Amygdala (tissue), 56 donors: ENCODE measurements around the gene NOL7.
A peak's percentile ranks its signal among the peaks of the same experiment; 100 is the strongest.

Source experiments
- DNase-seq, 56 donors: peaks; one replicate each; lab custom pipeline; 2025; lab: John Stamatoyannopoulos, UW

NOL7 gene

DNA sequence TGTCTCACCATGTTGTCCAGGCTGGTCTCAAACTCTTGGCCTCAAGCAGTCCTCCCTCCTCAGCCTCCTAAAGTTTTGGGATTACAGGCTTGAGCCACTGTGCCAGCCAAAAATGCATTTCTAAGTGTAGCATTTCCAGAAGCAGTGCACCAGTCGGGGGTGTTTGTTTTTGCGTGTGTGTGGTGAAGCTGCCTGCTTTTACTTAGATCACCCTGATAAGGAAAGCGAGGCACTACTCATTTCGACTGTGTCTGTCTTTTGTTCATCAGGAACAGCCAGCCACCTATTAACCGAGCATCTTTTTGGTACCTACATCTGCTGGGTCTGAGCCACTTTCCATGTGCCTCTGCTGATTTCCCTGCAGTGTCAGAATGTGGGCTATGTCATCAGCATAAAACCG lies 22.0 kb upstream of the NOL7 start:
- no peak for DNase-seq

DNA sequence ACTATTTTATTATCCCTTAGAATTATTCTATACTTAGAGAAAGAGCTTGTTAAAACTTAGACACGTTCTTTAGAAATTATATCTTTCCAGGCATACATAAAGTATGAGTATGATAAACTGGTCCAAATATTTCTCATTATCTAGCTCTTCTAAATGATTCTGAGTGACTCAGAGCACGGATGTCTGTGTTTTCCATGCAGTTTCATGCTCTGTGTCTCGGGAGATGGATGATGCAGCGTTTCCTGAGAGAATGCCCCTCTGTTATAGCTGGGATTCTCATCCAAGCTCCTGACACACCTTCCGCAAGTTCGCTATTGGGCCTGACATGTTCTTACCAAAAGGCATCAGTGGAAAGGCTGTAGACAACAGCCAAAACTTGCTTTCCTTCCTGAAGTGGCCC lies 21.4 kb upstream of the NOL7 start:
- DNase-seq = no peak

DNA sequence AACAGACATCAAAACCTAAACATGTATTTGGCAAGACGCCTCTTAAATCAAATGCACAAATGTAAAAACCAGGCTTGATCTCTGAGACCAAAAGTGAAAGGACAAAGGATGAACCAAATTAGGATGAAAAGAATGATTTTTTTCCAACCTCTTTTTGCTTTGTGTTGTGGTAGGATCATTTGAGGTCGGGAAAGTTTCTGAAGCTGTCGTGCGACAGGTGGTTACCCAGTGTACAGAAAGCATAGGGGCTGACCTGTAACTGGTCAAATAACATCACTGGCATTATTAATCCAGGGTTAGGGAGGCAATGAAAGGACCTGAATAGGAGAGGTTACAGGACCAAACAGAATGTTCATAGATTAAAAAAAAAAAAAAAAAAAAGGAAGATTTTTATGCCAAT lies 18.1 kb upstream of the NOL7 start:
- DNase-seq = no peak

GRCh38 chr6:13600036-13600435 lies 15.1 kb upstream of the NOL7 start:
- DNase-seq = no peak

- DNase-seq = no peak
Observed at GRCh38 chr6:13604135-13604534, 11.0 kb upstream of the NOL7 start.

GRCh38 chr6:13604546-13605416 lies 10.4 kb upstream of the NOL7 start:
- no peak for DNase-seq

GRCh38 chr6:13605634-13606033 lies 9.5 kb upstream of the NOL7 start:
- DNase-seq = no peak

DNA sequence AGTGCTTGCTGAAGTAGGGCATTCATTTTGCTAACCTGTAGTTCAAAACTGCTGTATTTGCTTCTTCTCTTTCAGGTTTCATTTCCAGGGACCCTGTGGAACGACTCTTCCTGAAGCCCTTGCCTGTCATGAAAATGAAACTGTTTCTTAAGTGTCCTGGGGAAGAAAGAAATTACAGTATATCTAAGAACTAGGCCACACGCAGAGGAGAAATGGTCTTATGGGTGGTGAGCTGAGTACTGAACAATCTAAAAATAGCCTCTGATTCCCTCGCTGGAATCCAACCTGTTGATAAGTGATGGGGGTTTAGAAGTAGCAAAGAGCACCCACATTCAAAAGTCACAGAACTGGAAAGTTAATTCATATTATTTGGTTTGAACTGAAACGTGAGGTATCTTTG lies 3.4 kb upstream of the NOL7 start:
- no peak for DNase-seq

DNA sequence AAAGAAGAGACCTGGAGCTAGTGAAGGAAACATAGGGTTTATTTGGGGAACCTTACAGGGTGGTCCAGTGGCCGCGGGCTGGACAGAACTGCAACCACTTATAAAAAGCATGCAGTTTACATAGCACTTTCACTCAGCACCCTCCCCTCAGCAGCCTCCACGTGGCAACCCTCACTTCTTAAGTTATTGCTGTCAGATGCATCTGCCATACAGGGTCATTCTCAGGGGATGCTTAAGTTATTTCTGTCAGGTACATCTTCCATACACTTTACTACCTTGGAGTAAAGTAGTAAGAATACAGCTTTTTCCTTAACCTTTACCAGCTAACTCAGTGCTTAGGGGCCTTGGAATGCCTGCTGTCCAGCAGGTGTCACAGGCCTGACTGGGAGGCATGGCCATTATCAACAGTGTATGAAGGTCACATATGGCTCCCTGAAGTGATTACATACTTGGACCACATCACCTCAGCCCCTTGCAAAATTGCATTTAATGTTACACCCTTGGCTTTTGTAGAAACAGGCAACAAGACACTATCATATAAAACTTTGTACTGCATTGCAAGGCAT lies 2.0 kb upstream of the NOL7 start:
- no peak for DNase-seq

GRCh38 chr6:13614126-13614925 lies 809 bp upstream of the NOL7 start:
- DNase-seq = peak in 14 of 56 donors; percentile 37 to 78 (median 57)

DNA sequence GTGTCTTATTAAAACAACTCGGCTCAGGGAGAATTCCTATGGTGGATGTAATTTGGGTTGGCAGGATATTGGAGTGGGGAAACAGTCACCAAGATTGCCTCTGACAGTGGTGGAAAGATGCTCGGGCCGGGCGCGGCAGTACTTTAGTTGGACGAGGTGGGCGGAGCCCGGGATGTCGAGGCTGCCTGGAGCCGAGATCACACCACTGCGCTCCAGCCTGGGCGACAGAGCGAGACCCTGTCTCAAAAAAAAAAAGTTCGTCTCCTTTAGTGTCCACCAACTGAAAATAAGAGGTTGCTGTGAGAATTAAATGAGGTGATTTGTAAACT lies 621 bp downstream of the NOL7 start:
- DNase-seq = peak in 32 of 56 donors; percentile 4 to 53 (median 29)

DNA sequence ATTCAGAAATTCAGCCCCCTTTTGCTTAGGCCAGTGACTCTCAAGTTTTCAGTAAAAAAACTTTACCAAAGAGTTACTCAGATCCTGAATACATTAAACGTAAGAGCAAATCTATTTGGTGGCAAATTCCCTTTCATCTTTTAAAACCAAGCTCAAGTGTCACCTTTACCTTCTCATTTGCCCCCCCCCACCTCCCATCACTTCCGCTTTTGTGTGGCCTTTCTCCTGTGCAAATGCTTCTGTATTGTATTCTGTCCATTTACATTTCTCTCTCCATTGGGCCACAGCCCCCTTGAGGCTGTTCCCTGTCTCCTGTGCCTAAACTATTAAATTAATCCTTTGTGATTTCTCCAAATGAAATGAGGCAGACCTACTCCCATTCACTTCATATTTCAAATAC lies 1.9 kb downstream of the NOL7 start:
- DNase-seq = no peak

DNA sequence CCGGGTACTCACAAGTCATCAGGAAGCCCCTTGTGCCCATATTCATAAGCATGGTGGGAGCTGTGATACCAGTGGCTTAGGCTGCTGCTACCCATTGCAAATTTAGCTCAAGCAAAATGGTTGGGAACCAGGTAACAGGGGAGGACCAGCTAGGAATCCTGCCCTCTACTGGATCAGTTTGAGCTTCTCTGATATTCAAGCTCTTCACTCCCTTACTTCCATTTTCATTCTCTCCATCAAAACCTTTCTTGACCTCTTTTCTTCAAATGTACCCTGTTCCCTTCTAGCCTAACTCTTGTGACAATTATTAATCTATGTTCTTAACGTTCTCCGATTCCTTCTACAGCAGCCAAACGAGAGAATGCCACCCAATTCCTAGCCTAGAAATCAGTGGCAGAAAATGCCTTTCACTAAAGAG lies 9.7 kb downstream of the NOL7 start:
- no peak for DNase-seq

DNA sequence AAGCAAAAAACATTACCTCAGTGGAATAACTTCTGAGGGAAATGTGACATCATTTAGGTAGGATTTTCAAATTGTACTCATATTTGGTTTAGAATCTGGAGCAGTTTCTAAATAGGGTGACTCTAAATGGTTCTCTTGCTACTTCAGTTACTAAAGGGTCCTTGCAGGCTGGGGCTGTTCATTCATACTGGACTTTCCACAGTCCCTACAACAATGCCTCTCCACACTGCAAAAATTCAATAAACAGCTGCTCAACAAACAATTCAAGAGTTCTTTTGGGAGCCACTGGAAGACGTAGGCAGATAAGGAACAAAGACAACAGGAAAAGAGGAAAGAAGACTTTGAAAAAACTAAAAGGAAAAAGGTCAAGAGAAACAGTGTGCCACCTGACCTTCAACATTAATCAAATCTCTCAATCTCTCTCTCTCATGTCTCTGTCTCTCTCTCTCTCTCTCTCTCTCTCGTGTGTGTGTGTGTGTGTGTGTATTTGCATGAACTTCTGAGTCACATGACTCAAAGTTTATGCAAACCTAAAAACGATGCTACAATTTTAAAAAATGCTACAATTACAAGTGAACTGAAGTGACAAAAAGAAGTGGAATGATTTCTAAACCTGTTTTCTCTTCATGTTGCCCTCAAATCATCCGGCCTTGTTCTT lies 14.5 kb downstream of the NOL7 start:
- no peak for DNase-seq

DNA sequence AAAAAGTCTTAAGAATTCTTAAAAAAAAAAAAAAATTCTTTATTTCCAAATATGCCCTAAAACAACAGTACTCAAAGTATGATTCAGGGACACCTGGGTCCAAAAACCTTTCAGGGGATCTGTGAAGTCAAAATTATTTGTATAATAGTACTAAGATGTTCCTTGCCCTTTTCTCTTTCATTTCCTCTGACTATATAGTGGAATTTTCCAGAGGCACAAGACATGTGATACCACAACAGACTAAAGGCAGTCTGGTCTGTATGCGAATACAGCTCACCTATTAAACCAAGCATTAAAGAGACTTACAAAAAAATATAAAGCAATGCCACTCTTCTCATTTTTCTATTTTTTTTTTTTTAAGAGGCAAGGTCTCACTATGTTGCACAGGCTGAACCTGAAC lies 15.4 kb downstream of the NOL7 start:
- no peak for DNase-seq

GRCh38 chr6:13633343-13633742 lies 18.2 kb downstream of the NOL7 start:
- DNase-seq = no peak

DNA sequence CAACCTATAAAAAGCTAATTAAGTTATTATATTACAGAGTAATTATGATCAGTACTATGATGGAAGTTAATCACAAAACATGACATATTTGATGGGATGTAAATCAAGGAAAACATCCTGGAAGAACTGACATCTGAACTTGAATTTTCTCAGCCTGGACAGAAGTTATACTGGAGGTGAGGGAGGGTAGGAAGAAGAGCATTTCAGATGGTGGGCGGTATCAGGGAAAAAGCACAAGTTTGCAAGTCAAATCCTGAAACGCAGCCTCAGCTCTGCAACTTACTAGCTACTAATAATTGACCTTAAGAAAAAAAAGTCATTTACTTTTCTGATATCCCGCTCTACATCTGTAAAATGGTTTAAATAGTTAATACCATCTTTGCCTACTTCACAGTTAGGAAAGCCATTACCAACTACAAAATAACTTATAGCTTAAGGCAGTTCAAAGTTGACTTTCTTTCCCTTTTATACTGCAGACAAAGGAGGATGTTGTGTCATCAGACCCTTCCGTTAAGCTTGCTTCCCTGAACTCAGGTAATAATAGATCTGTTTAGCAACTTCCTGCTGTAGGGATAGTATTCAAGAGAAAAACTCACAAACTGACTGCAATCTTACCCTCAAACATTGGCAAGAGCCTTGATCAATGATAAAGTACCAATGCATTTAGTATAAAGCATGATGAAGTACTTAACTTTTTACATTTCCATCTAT lies 21.0 kb downstream of the NOL7 start:
- DNase-seq = no peak

DNA sequence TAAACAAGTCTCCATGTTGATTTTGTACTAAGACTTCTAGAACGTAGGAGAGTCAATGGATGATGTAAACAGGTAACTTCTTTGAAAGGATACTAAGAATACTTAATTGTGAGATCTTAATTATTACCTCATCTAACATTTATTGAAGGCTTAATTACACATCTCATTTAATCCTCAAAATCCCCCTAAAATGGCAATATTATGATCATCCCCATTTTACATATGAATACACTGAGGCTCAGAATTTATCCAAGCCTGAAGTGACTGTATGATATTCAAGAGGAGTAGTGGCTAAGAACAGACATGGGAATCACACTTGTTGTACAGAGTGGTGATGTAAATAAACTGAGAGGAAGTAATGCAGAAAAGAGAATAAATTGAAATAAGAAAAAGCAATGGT lies 22.9 kb downstream of the NOL7 start:
- DNase-seq = no peak

GRCh38 chr6:13638626-13639025 lies 23.5 kb downstream of the NOL7 start:
- no peak for DNase-seq

GRCh38 chr6:13641315-13641714 lies 26.2 kb downstream of the NOL7 start:
- no peak for DNase-seq
